ENCODE results near the gene KASH5. TPM values are rescaled to one million over a fixed set of nuclear protein-coding genes. Genes with fewer than 3 reads are reported as not detected.
"Not testable (repeated sequence)": the region's sequence is repeated elsewhere in the genome, so short reads cannot be mapped to it uniquely, and the experiment has no call there.

KASH5 gene
- total RNA-seq, 1 experiment from 2014 or later = not detected

- no peak for DNase-seq (ENCODE audit: low spot score)
Measured at GRCh38 chr19:49455773-49456172, 67.7 kb downstream of the KASH5 start.

- no peak for DNase-seq (ENCODE audit: low spot score)
Measured at GRCh38 chr19:49456326-49456725, 68.3 kb downstream of the KASH5 start.

GRCh38 chr19:49458567-49458903 lies 70.5 kb downstream of the KASH5 start:
- DNase-seq (ENCODE audit: low spot score) = no peak

- no peak for DNase-seq (ENCODE audit: low spot score)
Measured at GRCh38 chr19:49459388-49459787, 71.3 kb downstream of the KASH5 start.

- DNase-seq (ENCODE audit: low spot score) = not testable (repeated sequence)
Measured at GRCh38 chr19:49461130-49461529, 73.1 kb downstream of the KASH5 start.

GRCh38 chr19:49461656-49462055 lies 73.6 kb downstream of the KASH5 start:
- no peak for DNase-seq (ENCODE audit: low spot score)

- no peak for DNase-seq (ENCODE audit: low spot score)
Measured at GRCh38 chr19:49462492-49462891, 74.4 kb downstream of the KASH5 start.

GRCh38 chr19:49463960-49464740 lies 76.1 kb downstream of the KASH5 start:
- no peak for DNase-seq (ENCODE audit: low spot score)

- no peak for DNase-seq (ENCODE audit: low spot score)
Measured at GRCh38 chr19:49465371-49465770, 77.3 kb downstream of the KASH5 start.

Other genes starting within 250 kb of the KASH5 start
- gene HRC, start 232.9 kb upstream of the KASH5 start, total RNA-seq (2014; rRNA removed; shearing (Covaris generic)) = 0.06 TPM in 1 of 2 replicates, not detected in the other
- 3.9 and 5.0 TPM in 2 replicates for gene TRPM4, start 230.5 kb upstream of the KASH5 start, total RNA-seq (2014; rRNA removed; shearing (Covaris generic))
- gene SLC6A16, start 63.1 kb upstream of the KASH5 start, total RNA-seq (2014; rRNA removed; shearing (Covaris generic)) = 0.16 and 0.85 TPM in 2 replicates
- gene CD37, start 52.8 kb upstream of the KASH5 start, total RNA-seq (2014; rRNA removed; shearing (Covaris generic)) = not detected in 2 replicates
- 48.7 and 54.3 TPM in 2 replicates for gene TEAD2, start 25.8 kb upstream of the KASH5 start, total RNA-seq (2014; rRNA removed; shearing (Covaris generic))
- gene DKKL1, start 24.4 kb upstream of the KASH5 start, total RNA-seq (2014; rRNA removed; shearing (Covaris generic)) = 0.08 and 3.8 TPM in 2 replicates
- not detected in 2 replicates for gene PTH2, start 35.2 kb downstream of the KASH5 start, total RNA-seq (2014; rRNA removed; shearing (Covaris generic))
- not detected in 2 replicates for gene GFY, start 37.1 kb downstream of the KASH5 start, total RNA-seq (2014; rRNA removed; shearing (Covaris generic))
- gene SLC17A7, start 53.3 kb downstream of the KASH5 start, total RNA-seq (2014; rRNA removed; shearing (Covaris generic)) = 0.25 and 0.45 TPM in 2 replicates
- 99.2 and 113 TPM in 2 replicates for gene PIH1D1, start 63.6 kb downstream of the KASH5 start, total RNA-seq (2014; rRNA removed; shearing (Covaris generic))
- gene ALDH16A1, start 65.0 kb downstream of the KASH5 start, total RNA-seq (2014; rRNA removed; shearing (Covaris generic)) = 17.0 and 25.7 TPM in 2 replicates
- 2.6 and 6.0 TPM in 2 replicates for gene FLT3LG, start 86.0 kb downstream of the KASH5 start, total RNA-seq (2014; rRNA removed; shearing (Covaris generic))
- gene RPL13A, start 99.4 kb downstream of the KASH5 start, total RNA-seq (2014; rRNA removed; shearing (Covaris generic)) = 3,219 and 3,620 TPM in 2 replicates
- 6,191 and 6,227 TPM in 2 replicates for gene RPS11, start 108.2 kb downstream of the KASH5 start, total RNA-seq (2014; rRNA removed; shearing (Covaris generic))
- gene FCGRT, start 124.4 kb downstream of the KASH5 start, total RNA-seq (2014; rRNA removed; shearing (Covaris generic)) = 2.3 and 2.7 TPM in 2 replicates
- gene RCN3, start 139.8 kb downstream of the KASH5 start, total RNA-seq (2014; rRNA removed; shearing (Covaris generic)) = 6.1 and 7.6 TPM in 2 replicates
- 95.7 and 114 TPM in 2 replicates for gene NOSIP, start 192.3 kb downstream of the KASH5 start, total RNA-seq (2014; rRNA removed; shearing (Covaris generic))
- 0.56 TPM in 1 of 2 replicates, not detected in the other for gene PRRG2, start 193.1 kb downstream of the KASH5 start, total RNA-seq (2014; rRNA removed; shearing (Covaris generic))
- 0.99 and 1.0 TPM in 2 replicates for gene PRR12, start 202.9 kb downstream of the KASH5 start, total RNA-seq (2014; rRNA removed; shearing (Covaris generic))

Measured in H4 (cell line).